WTC11 (cell line): Measurements from ENCODE around the gene PLSCR2. TPM values are rescaled to one million over a fixed set of nuclear protein-coding genes. Genes with fewer than 3 reads are reported as not detected.
"Not testable (repeated sequence)": the region's sequence is repeated elsewhere in the genome, so short reads cannot be mapped to it uniquely, and the experiment has no call there.

Experiments
- ATAC-seq: fragments of 200-7000 bp; cut with Tn5 transposase; 2 replicates; pipeline ENCODE4 v1.10.0; 2021; ENCODE audit warnings: mild to moderate bottlenecking, moderate library complexity
- CTCF ChIA-PET: fragments of 300-600 bp; sonication (Branson Sonifier 250); formaldehyde crosslinking; loops from one replicate; lab custom pipeline; 2021; ENCODE audit warnings: antibody characterized with exemption; lab: Charles Lee
- POLR2A ChIA-PET: fragments of 350-600 bp; sonication (Branson Sonifier 250); formaldehyde crosslinking; loops from one replicate; lab custom pipeline; 2021; ENCODE audit warnings: antibody characterized with exemption; lab: Charles Lee
- DNase-seq: peaks from one replicate; pipeline ENCODE4 v3.0.0; 2021; ENCODE audit warnings: low spot score
- H3K27ac Mint-ChIP-seq: 2 replicates; pipeline ENCODE4 v1.8.0; 2021; ENCODE audit warnings: mixed read lengths
- H3K27me3 Mint-ChIP-seq: 2 replicates; pipeline ENCODE4 v1.8.0; 2021; ENCODE audit warnings: low read depth, mild to moderate bottlenecking, moderate library complexity, mixed read lengths
- H3K36me3 Mint-ChIP-seq: 2 replicates; pipeline ENCODE4 v1.8.0; 2021; ENCODE audit warnings: mixed read lengths
- H3K4me1 Mint-ChIP-seq: 2 replicates; pipeline ENCODE4 v1.8.0; 2022; ENCODE audit warnings: mixed read lengths
- H3K4me3 Mint-ChIP-seq: 2 replicates; pipeline ENCODE4 v1.8.0; 2021; ENCODE audit warnings: mild to moderate bottlenecking, moderate library complexity, mixed read lengths
- H3K9me3 Mint-ChIP-seq: 2 replicates; pipeline ENCODE4 v1.8.0; 2021; ENCODE audit warnings: mixed read lengths
- AFF4 ChIP-seq: sonication (generic); formaldehyde crosslinking; IDR thresholded peaks from 2 replicates; pipeline ENCODE4 v1.8.1; 2023; ENCODE audit warnings: mild to moderate bottlenecking, missing genetic modification reagents, borderline replicate concordance
- ARID4B ChIP-seq: sonication (generic); formaldehyde crosslinking; IDR thresholded peaks from 2 replicates; pipeline ENCODE4 v1.8.0; 2023; ENCODE audit warnings: missing genetic modification reagents, mild to moderate bottlenecking, borderline replicate concordance
- EMX1 ChIP-seq: fragments of 250-450 bp; sonication (Bioruptor Pico); IDR thresholded peaks from 2 replicates; pipeline ENCODE4 v1.8.0; 2021; ENCODE audit warnings: mild to moderate bottlenecking
- GRHL2 ChIP-seq: fragments of 250-450 bp; sonication (Bioruptor Pico); IDR thresholded peaks from 2 replicates; pipeline ENCODE4 v1.8.0; 2022; ENCODE audit warnings: mild to moderate bottlenecking, moderate library complexity; ENCODE audit not compliant: insufficient replicate concordance, severe bottlenecking
- MAX ChIP-seq: sonication (generic); formaldehyde crosslinking; IDR thresholded peaks from 2 replicates; pipeline ENCODE4 v1.8.0; 2022; ENCODE audit warnings: mild to moderate bottlenecking, missing genetic modification reagents
- MXD4 ChIP-seq: fragments of 250-450 bp; sonication (Bioruptor Pico); IDR thresholded peaks from 2 replicates; pipeline ENCODE4 v1.8.0; 2021; ENCODE audit warnings: mild to moderate bottlenecking, moderate library complexity, borderline replicate concordance
- TEAD1 ChIP-seq: sonication (generic); formaldehyde crosslinking; IDR thresholded peaks from 2 replicates; pipeline ENCODE4 v1.8.0; 2022; ENCODE audit warnings: mild to moderate bottlenecking, missing genetic modification reagents
- TP53 ChIP-seq: sonication (generic); formaldehyde crosslinking; IDR thresholded peaks from 2 replicates; pipeline ENCODE4 v1.8.1; 2023; ENCODE audit warnings: mild to moderate bottlenecking, missing genetic modification reagents
- ZNF416 ChIP-seq: fragments of 250-450 bp; sonication (Bioruptor Pico); IDR thresholded peaks from 2 replicates; pipeline ENCODE4 v1.9.0; 2021; ENCODE audit warnings: mild to moderate bottlenecking, inconsistent platforms
- total RNA-seq: library from RNA; stranded (reverse); gene quantifications from 3 replicates; pipeline ENCODE4 v1.2.3, GENCODE V29; 2021
- TF ChIP-seq, protein P1 (sequence below): sonication (generic); formaldehyde crosslinking; IDR thresholded peaks from 2 replicates; pipeline ENCODE4 v1.8.0; 2022; ENCODE audit warnings: mild to moderate bottlenecking, missing genetic modification reagents
- TF ChIP-seq, protein P2 (sequence below): fragments of 250-450 bp; sonication (Bioruptor Pico); IDR thresholded peaks from 2 replicates; pipeline ENCODE4 v1.9.0; 2021; ENCODE audit warnings: mild to moderate bottlenecking

Gene PLSCR2
- total RNA-seq, 1 experiment from 2014 or later, result 0.39 TPM

- Mint-ChIP-seq H3K27me3 (0 out of 2 replicates have a peak, but pooled peaks cover 3% of the 10 kb centered on the region), H3K4me3 (no peak overlapping the region), H3K4me1 (peaks cover 8% of the 10 kb centered on the region), H3K27ac (no peak overlapping the region)
- POLR2A ChIA-PET, result no interaction called here
- DNase-seq, result no peak
- CTCF ChIA-PET, result no interaction called here
- TF ChIP-seq GRHL2 (CRISPR knock-in tag) (no peak), TEAD1 (no peak)
- TF ChIP-seq, all 79 proteins: peak for 0
- Mint-ChIP-seq H3K36me3 (peaks cover 23% of the 10 kb centered on the region), H3K9me3 (peaks cover 51% of the 10 kb centered on the region)
- no peak for ATAC-seq
These were observed 15.9 kb upstream of the PLSCR2 start for GRCh38 chr3:146485297-146485696.

- H3K36me3 Mint-ChIP-seq, result peaks cover 15% of the 10 kb centered on the region
- no peak overlapping the region for H3K27ac Mint-ChIP-seq
- no peaks in the 10 kb centered on the region for H3K4me1 Mint-ChIP-seq
- ChIA-PET POLR2A (no interaction called here), CTCF (no interaction called here)
- TF ChIP-seq TP53 (no peak), MAX (no peak), MXD4 (CRISPR knock-in tag) (no peak)
- TF ChIP-seq, protein P1, sequence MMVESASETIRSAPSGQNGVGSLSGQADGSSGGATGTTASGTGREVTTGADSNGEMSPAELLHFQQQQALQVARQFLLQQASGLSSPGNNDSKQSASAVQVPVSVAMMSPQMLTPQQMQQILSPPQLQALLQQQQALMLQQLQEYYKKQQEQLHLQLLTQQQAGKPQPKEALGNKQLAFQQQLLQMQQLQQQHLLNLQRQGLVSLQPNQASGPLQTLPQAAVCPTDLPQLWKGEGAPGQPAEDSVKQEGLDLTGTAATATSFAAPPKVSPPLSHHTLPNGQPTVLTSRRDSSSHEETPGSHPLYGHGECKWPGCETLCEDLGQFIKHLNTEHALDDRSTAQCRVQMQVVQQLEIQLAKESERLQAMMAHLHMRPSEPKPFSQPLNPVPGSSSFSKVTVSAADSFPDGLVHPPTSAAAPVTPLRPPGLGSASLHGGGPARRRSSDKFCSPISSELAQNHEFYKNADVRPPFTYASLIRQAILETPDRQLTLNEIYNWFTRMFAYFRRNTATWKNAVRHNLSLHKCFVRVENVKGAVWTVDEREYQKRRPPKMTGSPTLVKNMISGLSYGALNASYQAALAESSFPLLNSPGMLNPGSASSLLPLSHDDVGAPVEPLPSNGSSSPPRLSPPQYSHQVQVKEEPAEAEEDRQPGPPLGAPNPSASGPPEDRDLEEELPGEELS (CRISPR knock-in tag), result no peak
- no peaks in the 10 kb centered on the region; the same call in 1 of the 2 replicates for H3K27me3 Mint-ChIP-seq
- H3K9me3 Mint-ChIP-seq, result peaks cover 30% of the 10 kb centered on the region
- DNase-seq, result no peak
- H3K4me3 Mint-ChIP-seq, result no peak overlapping the region
- ATAC-seq, result peak; percentile 66
These were observed 6.9 kb upstream of the PLSCR2 start for GRCh38 chr3:146476094-146476740.

DNA sequence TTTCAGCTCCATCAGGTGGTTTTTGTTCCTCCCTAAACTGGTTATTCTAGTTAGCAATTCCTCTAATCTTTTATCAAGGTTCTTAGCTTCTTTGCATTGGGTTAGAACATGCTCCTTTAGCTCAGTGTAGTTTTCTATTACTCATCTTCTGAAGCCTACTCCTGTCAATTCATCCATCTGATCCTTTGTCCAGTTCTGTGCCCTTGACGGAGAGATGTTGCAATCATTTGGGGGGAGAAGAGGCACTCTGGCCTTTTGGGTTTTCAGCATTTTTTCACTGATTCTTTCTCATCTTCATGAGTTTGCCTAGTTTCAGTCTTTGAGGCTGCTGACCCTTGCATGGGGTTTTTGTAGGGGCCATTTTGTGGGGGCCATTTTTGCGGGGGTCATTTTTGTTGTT is 5.6 kb upstream of the PLSCR2 start:
- CTCF ChIA-PET, H3K27ac Mint-ChIP-seq, DNase-seq, H3K4me3 Mint-ChIP-seq, ATAC-seq, POLR2A ChIA-PET, H3K27me3 Mint-ChIP-seq, H3K36me3 Mint-ChIP-seq: not testable (repeated sequence)
- Mint-ChIP-seq H3K9me3 (peaks cover 21% of the 10 kb centered on the region), H3K4me1 (peaks cover 10% of the 10 kb centered on the region)

DNA sequence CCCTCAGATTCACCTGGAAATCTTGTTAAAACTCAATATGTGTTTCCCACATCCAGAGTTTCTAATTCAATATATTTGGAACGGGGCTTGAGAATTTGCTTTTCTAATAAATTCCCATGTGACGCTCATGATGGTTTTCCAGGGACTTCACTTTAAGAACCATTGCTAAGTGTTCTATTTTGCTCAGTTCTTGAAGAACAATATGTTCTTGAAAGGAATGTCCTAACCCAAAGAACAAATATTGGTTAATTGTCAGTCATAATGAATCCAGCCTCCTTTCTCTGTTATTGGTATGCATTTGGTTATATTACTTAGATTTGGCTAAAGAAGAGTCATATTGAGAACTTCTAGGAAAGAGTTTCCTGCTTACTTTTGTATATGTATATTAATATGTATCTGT is 4.4 kb upstream of the PLSCR2 start:
- Mint-ChIP-seq H3K4me3 (no peak overlapping the region), H3K27me3 (no peaks in the 10 kb centered on the region; the same call in 1 of the 2 replicates), H3K27ac (no peak overlapping the region), H3K9me3 (peaks cover 11% of the 10 kb centered on the region), H3K4me1 (peaks cover 11% of the 10 kb centered on the region), H3K36me3 (no peaks in the 10 kb centered on the region)
- CTCF ChIA-PET, result no interaction called here
- POLR2A ChIA-PET, result no interaction called here
- DNase-seq, result no peak
- no peak for ATAC-seq
- TF ChIP-seq ZNF416 (CRISPR knock-in tag), result no peak
- TF ChIP-seq, protein P1 (CRISPR knock-in tag), result no peak
- TF ChIP-seq AFF4 (CRISPR knock-in tag), result no peak
- no peak for TF ChIP-seq EMX1 (CRISPR knock-in tag)
- TF ChIP-seq, protein P2, sequence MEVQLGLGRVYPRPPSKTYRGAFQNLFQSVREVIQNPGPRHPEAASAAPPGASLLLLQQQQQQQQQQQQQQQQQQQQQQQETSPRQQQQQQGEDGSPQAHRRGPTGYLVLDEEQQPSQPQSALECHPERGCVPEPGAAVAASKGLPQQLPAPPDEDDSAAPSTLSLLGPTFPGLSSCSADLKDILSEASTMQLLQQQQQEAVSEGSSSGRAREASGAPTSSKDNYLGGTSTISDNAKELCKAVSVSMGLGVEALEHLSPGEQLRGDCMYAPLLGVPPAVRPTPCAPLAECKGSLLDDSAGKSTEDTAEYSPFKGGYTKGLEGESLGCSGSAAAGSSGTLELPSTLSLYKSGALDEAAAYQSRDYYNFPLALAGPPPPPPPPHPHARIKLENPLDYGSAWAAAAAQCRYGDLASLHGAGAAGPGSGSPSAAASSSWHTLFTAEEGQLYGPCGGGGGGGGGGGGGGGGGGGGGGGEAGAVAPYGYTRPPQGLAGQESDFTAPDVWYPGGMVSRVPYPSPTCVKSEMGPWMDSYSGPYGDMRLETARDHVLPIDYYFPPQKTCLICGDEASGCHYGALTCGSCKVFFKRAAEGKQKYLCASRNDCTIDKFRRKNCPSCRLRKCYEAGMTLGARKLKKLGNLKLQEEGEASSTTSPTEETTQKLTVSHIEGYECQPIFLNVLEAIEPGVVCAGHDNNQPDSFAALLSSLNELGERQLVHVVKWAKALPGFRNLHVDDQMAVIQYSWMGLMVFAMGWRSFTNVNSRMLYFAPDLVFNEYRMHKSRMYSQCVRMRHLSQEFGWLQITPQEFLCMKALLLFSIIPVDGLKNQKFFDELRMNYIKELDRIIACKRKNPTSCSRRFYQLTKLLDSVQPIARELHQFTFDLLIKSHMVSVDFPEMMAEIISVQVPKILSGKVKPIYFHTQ (CRISPR knock-in tag), result no peak
- TF ChIP-seq ARID4B (CRISPR knock-in tag), result no peak
